Stomach (tissue), 9 donors: Measurements from ENCODE around the gene TNRC6A. TPM values are rescaled to one million over a fixed set of nuclear protein-coding genes. Genes with fewer than 3 reads are reported as not detected.

ENCODE experiments used
- DNase-seq, 2 donors: peaks; one replicate each; pipeline versions ENCODE4 v3.0.0 to v3.0.0-alpha.2; 2013 to 2019
- H3K27ac ChIP-seq, 5 donors: fragments of 200-600 bp in 4 of 5; sonication (generic) in 4 of 5; one replicate each; pipeline ENCODE4 v1.5.1; 2013 to 2019; ENCODE audit warnings: mild to moderate bottlenecking in 1 of 5, moderate library complexity in 1 of 5
- H3K27me3 ChIP-seq, 3 donors: fragments of 200-600 bp; sonication (generic); one replicate each; pipeline ENCODE4 v1.5.1; 2017 to 2019; ENCODE audit warnings: mixed run types in 1 of 3
- H3K36me3 ChIP-seq, 4 donors: fragments of 200-600 bp; sonication (generic); 1 replicate in 3 of 4; 2 replicates in 1 of 4; pipeline ENCODE4 v1.5.1; 2016 to 2019
- H3K4me1 ChIP-seq, 4 donors: fragments of 200-600 bp; sonication (generic); one replicate each; pipeline ENCODE4 v1.5.1; 2016 to 2019
- H3K4me3 ChIP-seq, 4 donors: fragments of 200-600 bp; sonication (generic) in 3 of 4; one replicate each; pipeline ENCODE4 v1.5.1; 2016 to 2019; ENCODE audit warnings: mild to moderate bottlenecking in 1 of 4
- H3K9me3 ChIP-seq, 4 donors: fragments of 200-600 bp; sonication (generic); one replicate each; pipeline ENCODE4 v1.5.1; 2016 to 2019
- EP300 ChIP-seq: sonication (generic); formaldehyde crosslinking; IDR thresholded peaks from one replicate; pipeline ENCODE4 v1.6.1; 2017; ENCODE audit warnings: antibody characterized with exemption
- POLR2A ChIP-seq, 4 donors: fragments of 450-650 bp; IDR thresholded peaks; one replicate each; pipeline ENCODE4 v1.6.1; 2016; ENCODE audit warnings: antibody characterized with exemption in 4 of 4, control low read depth in 2 of 4, mild to moderate bottlenecking in 1 of 4, moderate library complexity in 1 of 4
- POLR2AphosphoS5 ChIP-seq, 3 donors: sonication (generic); formaldehyde crosslinking; IDR thresholded peaks; one replicate each; pipeline ENCODE4 v1.6.1; 2016; ENCODE audit warnings: antibody characterized with exemption in 3 of 3
- WGBS, 5 donors: extraction: QIAGEN DNeasy Blood & Tissue Kit in 3 of 5; methylation state at CpG; one replicate each; pipeline versions ENCODE4 v1.1.5 to v1.1.7; 2013 to 2018; 5-methylcytosine and 5-hydroxymethylcytosine counted together
- intact Hi-C: fragments of 100-400 bp; cut with DNase I; formaldehyde crosslinking; loops from one replicate; pipeline ENCODE4 v1.15.1; 2023; ENCODE audit warnings: low total_unique reads
- polyA plus RNA-seq, 3 donors: library from polyadenylated mRNA; stranded (reverse); fragments of 200-250 nt; gene quantifications; one replicate each; pipeline ENCODE4 v1.2.3, GENCODE V29; 2013
- total RNA-seq, 5 donors: library from RNA; depleted of rRNA; stranded (reverse); fragments of >200 nt; gene quantifications; one replicate each; pipeline versions ENCODE4 v1.1.0 to v1.2.3, GENCODE V29; 2014 to 2016
- TF ChIP-seq, protein P1 (sequence below), 7 experiments: fragments of 450-650 bp in 4 of 7; fragments of 200-600 bp in 3 of 7; sonication (generic) in 3 of 7; IDR thresholded peaks; one replicate each; pipeline ENCODE4 v1.5.1; 2016 to 2019; ENCODE audit warnings: antibody characterized with exemption in 7 of 7, control low read depth in 2 of 7, mild to moderate bottlenecking in 1 of 7
- donor health status: healthy with polysubstance abuse.
- donor health status: Bipolar disorder and iron deficiency.
- donor health status: healthy.

The TNRC6A gene
- total and polyA plus RNA-seq, 8 donors: 6.8 to 59.6 (median 41.3) TPM

DNA sequence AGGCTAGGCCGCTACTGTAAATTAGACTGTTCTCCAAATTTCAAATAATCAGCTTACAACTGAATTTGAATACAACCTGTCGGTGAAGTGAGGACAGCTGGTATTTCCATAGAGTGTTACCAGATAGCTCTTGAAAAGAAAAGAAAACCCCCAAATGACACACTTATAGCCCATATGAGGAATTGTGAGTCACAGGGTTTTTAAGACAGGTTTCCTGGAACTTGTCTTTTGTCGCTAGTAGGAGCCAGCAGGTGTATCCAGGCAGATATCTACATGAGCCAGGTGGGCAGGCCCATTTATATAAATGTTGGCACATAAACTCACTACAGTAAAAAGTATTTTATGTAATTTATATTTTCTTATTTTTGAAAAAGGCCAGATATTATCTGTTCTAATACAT lies 24.0 kb downstream of the TNRC6A start:
- H3K27ac ChIP-seq: no peak overlapping the region
- peaks cover 12 to 89% (median 53%) of the 10 kb centered on the region in 4 donors for H3K4me1 ChIP-seq
- DNase-seq: no peak
- TF ChIP-seq, protein P1, sequence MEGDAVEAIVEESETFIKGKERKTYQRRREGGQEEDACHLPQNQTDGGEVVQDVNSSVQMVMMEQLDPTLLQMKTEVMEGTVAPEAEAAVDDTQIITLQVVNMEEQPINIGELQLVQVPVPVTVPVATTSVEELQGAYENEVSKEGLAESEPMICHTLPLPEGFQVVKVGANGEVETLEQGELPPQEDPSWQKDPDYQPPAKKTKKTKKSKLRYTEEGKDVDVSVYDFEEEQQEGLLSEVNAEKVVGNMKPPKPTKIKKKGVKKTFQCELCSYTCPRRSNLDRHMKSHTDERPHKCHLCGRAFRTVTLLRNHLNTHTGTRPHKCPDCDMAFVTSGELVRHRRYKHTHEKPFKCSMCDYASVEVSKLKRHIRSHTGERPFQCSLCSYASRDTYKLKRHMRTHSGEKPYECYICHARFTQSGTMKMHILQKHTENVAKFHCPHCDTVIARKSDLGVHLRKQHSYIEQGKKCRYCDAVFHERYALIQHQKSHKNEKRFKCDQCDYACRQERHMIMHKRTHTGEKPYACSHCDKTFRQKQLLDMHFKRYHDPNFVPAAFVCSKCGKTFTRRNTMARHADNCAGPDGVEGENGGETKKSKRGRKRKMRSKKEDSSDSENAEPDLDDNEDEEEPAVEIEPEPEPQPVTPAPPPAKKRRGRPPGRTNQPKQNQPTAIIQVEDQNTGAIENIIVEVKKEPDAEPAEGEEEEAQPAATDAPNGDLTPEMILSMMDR (IDR thresholded peaks at IDR 0.05): no peak
- TF ChIP-seq EP300: no peak
- no peak for TF ChIP-seq POLR2AphosphoS5 (IDR thresholded peaks at IDR 0.05)
- TF ChIP-seq POLR2A (IDR thresholded peaks at IDR 0.05): no peak
- H3K27me3 ChIP-seq: no peaks in the 10 kb centered on the region
- peaks cover 2 to 7% (median 3%) of the 10 kb centered on the region in 4 donors for H3K36me3 ChIP-seq
- 79 to 88% (median 83%) methylated on average over 3 of the region's 3 CpGs for WGBS, 5 donors
- no peak overlapping the region for H3K4me3 ChIP-seq
- no peaks in the 10 kb centered on the region for H3K9me3 ChIP-seq
- intact Hi-C loops: no loop called here

DNA sequence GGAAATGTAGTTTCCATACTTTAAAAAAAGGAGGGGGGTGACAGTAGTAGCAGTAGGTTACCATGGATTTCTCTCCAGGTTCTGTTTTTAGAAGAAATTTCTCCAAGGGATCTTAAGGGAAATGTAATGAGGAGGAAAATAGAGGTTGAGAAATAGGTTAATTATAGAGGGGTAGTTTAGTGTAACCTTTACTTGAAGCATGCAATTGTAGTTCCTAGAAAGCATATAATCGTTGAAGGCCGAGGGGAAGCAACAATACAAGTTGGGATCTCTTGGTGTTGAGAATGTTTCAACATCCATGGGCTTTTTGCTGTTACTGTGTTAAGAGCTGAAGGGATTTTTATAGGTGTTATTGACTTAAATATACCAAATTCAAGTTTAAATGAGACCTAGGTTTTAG lies 25.1 kb downstream of the TNRC6A start:
- no peaks in the 10 kb centered on the region for H3K27me3 ChIP-seq

DNA sequence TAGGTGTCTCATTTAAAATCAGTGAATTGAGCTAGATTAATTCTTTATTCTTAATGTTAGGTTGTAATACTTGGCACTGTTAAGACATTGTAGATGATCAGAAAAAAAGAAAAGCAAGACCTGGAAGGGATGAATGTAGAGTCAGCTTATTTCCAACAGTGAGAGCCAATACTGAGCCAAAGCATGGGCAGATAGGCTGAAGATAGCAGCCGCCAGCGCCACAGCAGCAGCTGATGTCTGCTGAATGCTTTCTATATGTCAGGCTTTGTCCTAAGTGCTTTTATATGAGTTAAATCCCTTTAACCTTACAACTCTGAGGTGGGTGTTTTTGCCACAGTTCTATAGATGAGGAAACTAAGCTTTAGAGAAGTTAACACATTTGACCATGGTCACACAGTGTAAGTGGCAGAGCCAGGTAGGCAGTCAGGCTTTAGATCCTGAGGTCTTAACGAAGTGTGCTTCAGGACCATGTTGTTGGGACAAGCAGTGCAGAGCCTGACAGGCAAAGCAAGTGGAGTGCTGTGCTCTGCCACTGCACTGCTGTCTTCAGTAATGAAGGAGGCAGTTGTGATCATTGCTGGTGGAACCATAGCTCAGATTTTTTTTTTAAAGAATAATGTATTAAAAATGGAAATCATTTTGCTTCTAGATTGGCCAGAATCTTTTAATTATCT lies 25.9 kb downstream of the TNRC6A start:
- H3K9me3 ChIP-seq: no peaks in the 10 kb centered on the region
- DNase-seq: no peak
- intact Hi-C loops: no loop called here
- H3K4me1 ChIP-seq: peaks cover 0 to 73% (median 37%) of the 10 kb centered on the region in 4 donors
- no peaks in the 10 kb centered on the region for H3K27me3 ChIP-seq
- peaks cover 7 to 19% (median 12%) of the 10 kb centered on the region in 4 donors for H3K36me3 ChIP-seq
- TF ChIP-seq, protein P1 (IDR thresholded peaks at IDR 0.05): no peak
- TF ChIP-seq POLR2A (IDR thresholded peaks at IDR 0.05): no peak
- no peak for TF ChIP-seq EP300
- no peak for TF ChIP-seq POLR2AphosphoS5 (IDR thresholded peaks at IDR 0.05)
- no peak overlapping the region for H3K4me3 ChIP-seq
- 76 to 82% (median 81%) methylated on average over 3 of the region's 3 CpGs for WGBS, 5 donors
- H3K27ac ChIP-seq: no peak overlapping the region

More for the DNA sequence above, 25.1 kb downstream of the TNRC6A start:
- Histone ChIP-seq H3K36me3 (peaks cover 7 to 14% (median 11%) of the 10 kb centered on the region in 4 donors), H3K27ac (no peak overlapping the region), H3K9me3 (no peaks in the 10 kb centered on the region), H3K4me3 (no peak overlapping the region), H3K4me1 (peaks cover under 1 to 81% (median 42%) of the 10 kb centered on the region in 4 donors)
- no peak for TF ChIP-seq POLR2AphosphoS5 (IDR thresholded peaks at IDR 0.05)
- TF ChIP-seq, protein P1 (IDR thresholded peaks at IDR 0.05): no peak
- no peak for TF ChIP-seq POLR2A (IDR thresholded peaks at IDR 0.05)
- TF ChIP-seq EP300: no peak
- WGBS, 5 donors: 82 to 95% (median 93%) methylated on average over 2 of the region's 2 CpGs
- intact Hi-C loops: no loop called here
- no peak for DNase-seq

DNA sequence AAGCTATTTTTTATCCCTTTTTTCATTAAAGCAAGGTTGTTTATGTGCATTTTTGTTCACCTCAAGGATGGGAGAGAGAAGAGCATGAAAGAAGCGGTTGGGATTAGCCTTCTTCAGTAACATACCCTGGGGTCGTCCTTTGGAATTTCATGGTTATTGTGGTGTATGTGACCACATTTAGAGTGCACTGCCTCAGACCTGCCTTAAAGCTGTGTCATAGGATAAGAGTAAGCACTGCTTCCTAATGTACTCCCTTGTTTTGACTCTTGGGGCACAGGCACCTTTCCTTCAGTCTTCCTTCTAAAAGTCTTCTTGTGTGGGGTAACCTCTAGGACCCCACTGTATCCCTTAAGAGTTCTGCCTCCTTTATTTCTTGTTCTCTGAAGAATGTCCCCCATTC lies 28.9 kb downstream of the TNRC6A start:
- Histone ChIP-seq H3K36me3 (peaks cover 16 to 44% (median 28%) of the 10 kb centered on the region in 4 donors), H3K4me3 (no peak overlapping the region), H3K27me3 (no peaks in the 10 kb centered on the region), H3K9me3 (no peaks in the 10 kb centered on the region), H3K27ac (no peak overlapping the region), H3K4me1 (peaks cover 0 to 65% (median 28%) of the 10 kb centered on the region in 4 donors)
- TF ChIP-seq EP300 (no peak), POLR2AphosphoS5 (IDR thresholded peaks at IDR 0.05) (no peak), POLR2A (IDR thresholded peaks at IDR 0.05) (no peak)
- TF ChIP-seq, protein P1 (IDR thresholded peaks at IDR 0.05): no peak
- intact Hi-C loops: no loop called here
- no peak for DNase-seq
- WGBS, 5 donors: 90 to 96% (median 93%) methylated on average over 2 of the region's 2 CpGs
